Measurements from ENCODE around the gene SLC12A1.

SLC12A1 gene

DNA sequence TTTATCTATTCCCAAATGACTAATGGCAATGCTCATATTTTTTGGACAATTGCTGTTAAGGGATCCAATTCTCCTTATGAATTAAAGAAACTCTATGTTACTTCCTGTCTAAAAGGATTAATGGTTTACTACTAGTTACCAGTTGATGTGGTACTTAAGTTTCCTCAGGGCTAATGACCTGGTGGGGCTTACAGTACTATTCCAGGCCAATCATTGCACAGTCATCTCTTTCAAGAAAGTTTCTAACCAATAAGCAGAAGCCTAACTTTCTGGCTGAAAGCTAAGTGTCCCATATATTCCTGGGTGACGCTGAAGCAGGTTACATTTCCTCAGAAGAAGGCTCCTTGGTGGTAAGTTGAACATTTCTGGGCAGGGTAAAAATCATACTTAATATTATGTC, at the start of gene SLC12A1:
Gene SLC12A1 (plus strand): TSS at position 322 of the 400 bp plus-strand sequence. CDS start 1,418 bp downstream, outside the sequence.
- no peak for DNase-seq

DNA sequence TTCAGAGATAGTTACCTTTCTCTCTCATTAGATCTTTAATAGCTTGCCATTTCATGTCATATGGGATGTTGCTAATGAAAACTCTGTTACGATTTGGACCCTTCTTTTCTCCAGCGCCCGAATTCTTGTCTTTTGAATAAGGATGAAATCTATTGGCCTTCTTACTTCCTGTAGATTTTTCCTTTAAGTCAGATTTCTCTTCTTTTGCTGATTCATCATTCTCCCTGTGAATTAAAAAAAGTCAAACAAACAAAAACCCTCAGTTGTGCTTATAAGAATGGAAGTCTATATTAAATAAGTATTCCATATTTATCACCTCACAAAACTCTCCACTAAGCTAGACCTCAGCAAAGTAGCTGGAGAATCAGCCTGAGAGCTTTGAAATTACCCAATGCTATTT, 37.5 kb upstream of the SLC12A1 start:
- no peak for DNase-seq

DNA sequence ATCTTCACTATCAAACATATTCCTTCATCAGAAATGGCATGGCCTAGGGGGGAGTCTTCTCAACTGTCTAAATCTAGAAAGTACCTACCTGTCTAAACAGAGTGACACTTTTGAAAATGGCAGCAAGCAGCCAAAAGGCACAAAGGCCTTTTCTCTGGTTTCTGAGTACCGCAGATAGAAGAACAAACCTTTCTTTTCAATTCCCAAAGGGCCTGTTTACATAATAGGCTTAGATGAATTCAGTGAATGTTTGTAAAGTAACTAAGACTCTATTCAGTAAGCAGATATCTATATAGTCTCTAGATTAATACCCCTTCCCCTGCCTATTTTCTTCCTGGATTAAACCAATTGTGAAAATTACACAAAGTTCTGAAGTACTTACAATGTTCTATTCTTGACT, 35.1 kb upstream of the SLC12A1 start:
- no peak for DNase-seq

DNA sequence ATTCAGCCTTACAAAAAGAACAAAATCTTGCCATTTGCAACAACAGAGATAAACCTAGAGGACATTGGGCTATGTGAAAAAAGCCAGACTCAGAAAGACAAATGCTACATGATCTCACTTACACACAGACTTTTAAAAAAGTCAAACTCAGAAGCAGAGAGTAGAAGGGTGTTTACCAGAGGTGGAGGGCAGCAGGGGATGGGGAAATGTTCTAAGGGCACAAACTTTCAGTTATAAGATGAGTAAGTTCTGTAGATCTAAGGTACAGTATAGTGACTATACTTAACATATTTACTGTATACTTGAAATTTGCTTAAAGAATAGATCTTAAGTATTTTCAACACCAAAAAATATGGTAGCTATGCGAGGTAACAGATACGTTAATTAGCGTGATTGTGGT, 31.0 kb upstream of the SLC12A1 start:
- DNase-seq = no peak

DNA sequence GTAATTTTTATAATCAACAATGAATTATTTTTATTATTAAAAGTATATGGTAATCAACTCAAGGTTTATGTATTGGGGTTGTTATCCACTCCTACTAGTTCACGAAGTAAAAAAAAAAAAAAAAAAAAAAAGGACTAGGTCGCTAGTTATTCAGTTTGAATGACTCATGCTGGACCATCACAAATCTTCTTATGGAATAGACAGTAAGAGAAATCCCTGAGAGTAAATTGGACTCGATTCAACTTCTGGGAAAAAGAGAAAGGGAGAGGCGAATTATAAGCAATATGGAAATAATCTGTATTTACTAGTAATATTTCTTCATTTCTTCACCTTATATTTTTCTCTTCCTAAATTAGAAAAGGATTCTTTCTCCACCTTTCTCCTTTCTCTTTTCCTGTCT, 30.0 kb upstream of the SLC12A1 start:
- DNase-seq = no peak

DNA sequence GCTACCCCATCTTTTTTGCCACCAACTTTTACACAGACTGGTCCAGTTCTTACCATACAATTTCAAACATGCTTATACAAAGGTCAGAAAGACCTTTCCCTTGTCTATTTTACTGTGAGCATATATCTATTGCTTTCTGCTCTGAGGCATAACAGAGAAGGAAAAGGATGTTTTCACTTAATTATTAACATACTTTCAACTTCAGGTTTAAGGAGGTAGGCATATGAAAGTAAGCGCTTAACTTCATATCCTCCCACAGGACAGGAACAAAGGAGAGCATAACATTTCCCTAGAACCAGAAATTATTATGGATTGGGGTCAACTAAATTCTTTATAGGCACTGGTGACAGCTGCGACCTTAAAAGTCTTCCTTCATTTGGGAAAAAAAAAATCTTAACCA, 29.1 kb upstream of the SLC12A1 start:
- DNase-seq = no peak

DNA sequence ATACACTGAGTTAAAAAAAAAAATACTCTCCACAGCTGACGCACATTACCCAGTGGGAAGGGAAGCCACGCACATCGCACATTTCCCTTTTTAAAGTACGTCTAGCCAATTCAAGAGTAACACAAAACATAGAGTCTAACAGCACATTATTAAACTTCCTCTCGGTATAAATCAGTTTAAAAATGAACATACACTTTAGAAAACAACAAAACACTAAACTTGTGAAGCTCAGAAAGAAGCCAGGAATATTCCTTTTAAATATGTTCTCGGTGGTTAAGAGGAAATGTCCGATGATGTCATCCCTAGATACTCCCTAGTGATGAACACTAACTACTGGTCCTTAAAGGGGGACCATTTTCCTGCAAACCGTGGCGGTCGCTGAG, 28.7 kb upstream of the SLC12A1 start:
- DNase-seq = peak; percentile 1 to 48

DNA sequence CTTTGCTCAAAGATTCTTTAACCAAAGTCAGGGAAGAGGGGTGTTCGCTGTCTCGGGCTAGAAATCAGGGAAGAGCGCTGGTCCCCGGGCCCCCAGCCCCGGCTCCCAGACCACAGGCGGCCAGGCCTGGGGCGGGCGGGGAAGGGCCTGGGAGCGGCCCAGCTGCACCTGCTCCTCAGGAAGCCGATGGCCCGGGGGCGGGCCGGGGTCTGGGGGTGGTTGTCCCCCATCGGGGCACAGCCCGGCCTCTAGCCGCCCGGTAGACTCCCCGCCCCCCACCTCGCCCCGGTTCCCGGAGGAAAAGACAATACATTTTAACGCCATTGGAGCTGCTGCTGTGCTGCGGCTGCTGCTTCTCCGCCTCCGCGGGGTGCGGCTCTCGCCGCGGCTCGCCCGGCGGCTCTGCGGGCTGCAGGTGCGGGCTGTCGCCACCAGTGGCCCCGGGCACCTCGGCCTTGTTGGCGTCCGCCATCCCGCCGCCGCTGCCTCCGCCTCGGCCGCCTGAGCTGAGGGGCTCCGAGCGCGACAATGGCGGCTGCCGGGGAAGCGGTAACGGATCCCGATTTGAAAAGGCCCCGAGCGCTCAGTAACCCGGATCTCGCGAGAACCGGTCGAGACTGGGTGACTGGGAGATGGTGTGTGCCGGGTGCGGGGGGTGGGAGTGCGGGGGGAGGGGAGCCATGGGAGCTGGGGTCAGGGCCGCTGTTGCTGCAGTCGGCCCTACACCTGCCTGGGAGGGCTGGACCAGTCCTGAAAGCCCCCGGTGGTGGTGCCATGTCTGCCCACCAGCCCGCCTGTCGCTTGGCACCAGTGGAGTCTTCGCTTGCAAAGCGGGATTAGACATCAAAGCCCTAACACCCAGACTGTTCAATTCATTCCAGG, 28.1 kb upstream of the SLC12A1 start, which contains the start of gene MYEF2:
Gene MYEF2 (minus strand): TSS at position 530 of the 882 bp plus-strand sequence. CDS start 58 bp downstream, at position 472.
- DNase-seq = peak; percentile 68 to 79

DNA sequence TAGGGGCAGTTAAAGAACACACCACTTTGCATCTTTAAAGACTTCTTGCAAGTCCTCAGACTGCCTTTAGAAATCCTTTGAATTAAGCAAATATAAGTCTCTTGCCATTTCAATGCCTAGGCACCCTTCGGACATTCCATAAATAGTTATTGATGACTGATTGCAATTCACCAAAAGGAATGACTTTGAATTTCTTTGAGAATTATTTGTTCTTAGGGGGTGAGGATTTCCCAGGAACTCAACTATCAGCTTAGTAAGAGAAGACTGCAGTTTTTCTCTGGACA, 27.5 kb upstream of the SLC12A1 start:
- DNase-seq = no peak

DNA sequence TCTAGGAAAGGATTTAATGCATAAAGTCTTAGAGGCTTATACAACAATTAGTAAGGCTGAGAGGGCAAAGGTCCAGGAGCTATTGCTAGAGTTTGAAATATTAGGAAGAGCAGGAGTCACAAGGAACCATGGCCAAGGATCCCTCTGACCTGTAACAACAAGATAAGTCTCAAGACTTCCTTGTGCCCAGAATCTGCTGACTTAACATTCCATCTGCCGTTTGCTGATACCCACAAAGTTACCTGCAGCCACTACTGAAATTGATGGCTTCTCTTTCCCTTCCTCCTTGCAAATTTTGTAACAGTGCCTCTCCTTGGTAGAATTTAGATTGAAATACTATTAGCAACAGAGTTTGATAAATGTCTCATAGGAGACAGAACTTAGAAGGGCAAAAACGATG, 23.4 kb upstream of the SLC12A1 start:
- no peak for DNase-seq

DNA sequence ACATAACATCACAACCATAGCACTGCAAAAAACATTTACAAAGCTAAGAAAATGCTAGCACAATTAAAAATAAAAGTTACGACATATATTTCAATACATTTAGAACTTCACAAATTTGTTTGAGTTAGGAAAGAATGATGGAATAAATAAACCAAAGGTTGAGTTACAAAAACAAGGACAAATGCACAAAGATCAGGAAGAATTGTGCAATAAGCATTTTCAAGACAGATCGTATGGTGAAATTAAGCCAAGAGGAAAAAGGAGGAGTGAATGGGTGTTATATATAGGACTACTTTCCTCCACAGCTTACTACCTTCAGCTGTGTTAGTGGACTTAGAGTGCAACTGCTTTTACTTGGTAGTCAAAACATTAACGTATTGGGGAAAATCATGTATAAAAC, 20.6 kb upstream of the SLC12A1 start:
- DNase-seq = no peak

DNA sequence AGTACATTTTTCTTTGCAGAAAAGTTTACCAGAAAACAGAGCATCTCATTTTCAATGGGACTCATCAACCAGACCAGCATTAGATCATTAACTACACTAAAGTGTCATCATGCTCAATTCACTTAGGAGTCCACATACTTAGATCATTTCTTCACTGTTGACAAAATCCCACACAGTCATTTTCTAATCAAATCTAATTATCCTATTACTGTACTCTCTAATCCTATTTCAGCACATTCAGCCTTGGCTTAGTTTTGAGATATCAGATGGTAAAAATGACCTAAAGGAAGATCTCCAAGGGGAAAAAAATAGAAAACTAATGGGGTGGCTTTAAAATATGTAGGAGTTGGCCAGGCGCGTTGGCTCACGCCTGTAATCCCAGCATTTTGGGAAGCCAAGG, 19.8 kb upstream of the SLC12A1 start:
- DNase-seq = no peak

DNA sequence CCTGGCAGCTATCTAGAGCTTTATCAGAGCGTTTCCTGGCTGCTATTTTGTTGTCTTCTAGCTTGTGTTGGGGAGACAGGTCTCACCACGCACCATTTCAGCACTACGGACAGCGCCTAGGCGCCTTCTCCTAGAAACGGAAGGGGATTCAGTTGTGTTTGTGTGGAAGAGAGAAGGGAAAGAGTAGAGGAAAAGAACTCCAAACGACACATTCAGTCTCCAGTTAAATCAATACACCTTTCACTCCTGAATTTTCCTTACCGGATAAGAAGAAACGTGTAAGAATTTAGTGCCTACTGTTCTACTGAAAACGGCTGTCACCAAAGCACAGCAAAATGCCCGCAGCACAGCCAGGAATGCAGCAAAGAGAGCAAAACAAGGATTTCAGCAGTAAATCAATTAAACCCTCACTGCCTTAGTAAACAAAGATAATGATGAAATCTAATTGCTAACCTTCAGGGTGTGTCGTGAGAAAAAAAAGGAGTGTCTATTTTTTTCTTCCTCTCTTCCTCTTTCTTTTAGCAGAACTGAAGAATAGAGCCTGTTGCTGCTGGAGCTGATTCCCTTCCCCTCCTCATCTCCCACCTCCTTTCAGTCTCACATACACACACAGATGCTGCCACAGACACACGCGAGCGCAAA, 15.0 kb upstream of the SLC12A1 start:
- DNase-seq = peak; percentile 1 to 26

DNA sequence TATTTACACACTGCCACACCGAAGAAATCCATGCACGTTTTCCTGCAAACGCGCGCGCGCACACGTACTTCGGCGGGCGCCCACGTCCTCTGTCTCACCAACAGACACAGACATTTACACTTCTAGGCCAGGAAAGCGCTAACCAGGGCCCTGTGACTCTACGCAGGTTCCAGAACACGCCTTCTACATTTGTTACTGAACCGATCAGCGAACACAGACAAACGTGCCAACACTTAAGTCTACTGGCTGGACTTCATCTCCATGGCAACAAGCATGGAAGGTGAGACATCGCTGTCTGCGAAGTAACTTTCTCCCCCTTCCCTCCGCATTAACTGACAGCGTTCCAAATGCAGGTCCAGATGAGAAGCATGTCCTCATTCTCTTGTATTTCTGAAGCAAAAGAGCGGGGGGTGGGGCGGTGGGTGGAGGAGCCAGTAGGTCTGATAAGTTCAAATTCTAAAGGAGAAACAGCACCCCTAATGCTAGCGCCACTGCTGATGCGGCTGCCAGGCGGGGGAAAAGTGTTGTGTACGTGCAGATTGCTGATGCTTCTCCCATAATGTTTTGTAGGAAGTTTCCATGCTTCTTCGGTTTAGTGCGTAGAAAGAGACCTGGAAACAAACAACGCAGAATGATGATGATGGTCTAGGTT, 14.4 kb upstream of the SLC12A1 start, which contains the start of gene CTXN2:
Gene CTXN2 (plus strand): TSS at position 92 of the 652 bp plus-strand sequence. CDS start 9,636 bp downstream, outside the sequence.
- DNase-seq = no peak

DNA sequence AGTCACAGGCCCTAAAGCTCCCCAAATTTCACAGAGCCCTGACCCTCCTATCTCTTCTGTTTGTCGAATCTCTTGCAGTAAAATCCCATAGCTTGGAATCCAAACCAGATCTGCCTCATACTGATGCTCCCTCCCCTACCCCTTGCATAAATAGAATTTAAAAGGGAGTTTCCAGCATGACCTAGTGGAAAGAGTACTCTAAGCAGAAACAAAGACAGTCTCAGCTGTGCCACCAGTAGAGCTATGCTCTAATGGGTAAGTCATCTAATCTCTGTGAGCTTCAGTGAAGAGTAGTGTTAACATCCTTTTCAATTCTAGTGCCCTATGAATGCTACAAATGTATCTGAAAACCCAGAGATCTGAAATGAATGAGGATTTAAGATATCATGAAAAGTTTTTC, 4.0 kb upstream of the SLC12A1 start:
- no peak for DNase-seq

DNA sequence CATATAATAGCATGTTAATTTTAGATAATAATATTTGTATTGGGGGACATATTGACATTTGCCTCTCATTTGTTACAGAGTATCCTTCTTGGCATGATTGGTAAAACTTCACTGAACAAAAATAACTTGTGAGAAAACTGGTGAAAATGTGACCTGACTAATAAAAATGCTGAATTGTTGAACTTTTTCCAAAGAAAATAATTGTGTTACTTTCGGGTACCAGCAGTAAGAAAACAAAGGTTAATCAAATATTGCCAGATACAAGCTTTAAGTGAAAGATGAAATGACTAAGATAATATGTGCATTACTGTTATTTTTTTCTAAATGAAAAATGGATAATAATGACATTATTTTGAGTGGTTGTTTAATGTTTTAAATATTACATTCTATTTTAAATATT, 15.2 kb downstream of the SLC12A1 start:
- no peak for DNase-seq

DNA sequence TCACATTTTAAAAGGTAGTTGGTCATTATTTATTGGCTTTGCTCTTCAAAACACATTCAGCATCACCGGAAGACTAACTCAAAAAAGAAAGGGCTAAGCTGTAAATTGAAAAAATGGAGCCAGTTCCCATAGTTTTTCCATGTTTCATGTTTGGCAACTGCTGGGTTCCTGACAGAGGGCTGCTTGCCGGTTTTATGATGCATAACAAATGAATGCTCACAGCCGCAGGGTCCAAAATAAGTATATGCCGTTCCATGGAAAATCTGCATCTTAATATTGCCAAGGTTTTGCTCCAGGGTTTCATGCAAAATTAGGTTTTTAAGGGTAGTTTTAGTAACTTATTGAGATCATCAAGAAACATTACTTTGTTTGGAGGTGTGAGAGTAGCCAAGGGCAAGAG, 15.8 kb downstream of the SLC12A1 start:
- DNase-seq = no peak

DNA sequence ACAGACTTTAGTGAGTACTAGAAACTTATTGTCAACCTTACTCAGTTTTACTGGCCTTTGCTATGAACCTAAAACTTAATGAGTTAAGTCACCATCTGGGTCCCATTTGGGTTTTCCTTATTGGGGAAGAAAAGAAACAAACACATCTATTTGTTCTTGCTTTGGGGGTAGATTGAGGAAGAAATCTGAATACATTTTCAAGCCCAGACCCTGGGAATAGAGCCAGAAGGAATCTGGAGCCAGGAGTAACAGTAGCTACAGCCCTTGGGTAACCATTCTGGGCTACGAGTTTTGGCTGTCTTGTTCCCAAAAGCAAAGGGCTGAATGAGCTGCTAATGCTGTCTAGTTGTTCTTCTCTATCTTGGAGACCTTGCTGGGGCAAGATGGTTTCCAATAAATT, 16.5 kb downstream of the SLC12A1 start:
- no peak for DNase-seq

DNA sequence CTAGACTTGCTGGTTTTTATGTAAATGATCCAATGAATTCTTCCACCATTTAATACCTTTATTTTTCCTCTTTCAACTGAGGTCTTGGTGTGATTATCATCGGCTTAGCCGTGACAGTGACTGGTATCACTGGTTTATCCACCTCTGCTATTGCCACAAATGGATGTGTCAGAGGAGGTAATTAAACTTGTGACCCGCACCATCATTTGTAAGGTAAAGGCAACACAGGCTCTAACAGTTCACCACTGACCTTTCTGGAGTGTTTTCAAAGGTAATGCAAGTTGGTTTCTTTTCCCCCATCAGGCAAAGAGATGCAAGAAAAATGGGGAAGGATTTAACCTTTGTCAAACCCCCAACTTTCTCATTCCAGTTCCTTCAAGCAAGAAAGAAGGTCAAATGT, 19.7 kb downstream of the SLC12A1 start:
- no peak for DNase-seq

DNA sequence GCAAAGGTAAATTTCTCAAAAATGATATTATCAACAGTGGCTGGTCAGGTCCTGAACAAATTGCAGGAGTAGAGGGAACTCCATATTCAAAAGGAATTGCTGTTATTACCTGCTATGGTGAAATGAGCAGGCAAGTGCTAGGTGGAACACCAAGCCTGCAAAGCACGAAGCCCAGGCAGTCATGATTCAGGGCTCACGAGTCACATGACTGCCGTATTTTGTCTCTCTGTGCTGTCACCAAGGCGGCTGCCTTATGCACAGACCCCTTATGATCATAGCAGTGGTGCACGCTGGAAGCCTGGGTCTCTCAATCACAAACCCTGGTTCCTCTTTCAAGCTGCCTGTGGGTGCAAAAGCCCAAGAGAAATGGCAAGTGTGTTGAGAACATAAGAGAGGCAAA, 24.4 kb downstream of the SLC12A1 start:
- DNase-seq = no peak

DNA sequence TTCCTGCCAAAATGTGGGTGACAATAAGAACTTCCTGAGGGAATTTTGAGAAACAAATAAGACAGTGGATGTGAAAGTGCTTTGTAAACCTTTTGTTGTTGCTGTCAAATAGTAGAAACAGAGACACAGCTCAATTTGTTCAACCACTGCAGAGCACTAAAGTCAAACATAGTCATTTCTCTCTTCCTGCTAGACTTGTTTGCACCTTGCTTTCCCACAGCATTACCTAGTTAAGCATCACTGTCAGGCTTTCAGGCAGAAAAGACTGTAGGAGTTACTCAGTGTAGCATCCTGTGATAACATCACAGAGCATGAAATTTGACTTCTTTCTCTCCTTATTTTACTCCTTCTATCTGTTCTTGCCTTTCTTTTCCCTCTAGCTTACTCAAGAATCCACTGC, 27.1 kb downstream of the SLC12A1 start:
- DNase-seq = no peak

DNA sequence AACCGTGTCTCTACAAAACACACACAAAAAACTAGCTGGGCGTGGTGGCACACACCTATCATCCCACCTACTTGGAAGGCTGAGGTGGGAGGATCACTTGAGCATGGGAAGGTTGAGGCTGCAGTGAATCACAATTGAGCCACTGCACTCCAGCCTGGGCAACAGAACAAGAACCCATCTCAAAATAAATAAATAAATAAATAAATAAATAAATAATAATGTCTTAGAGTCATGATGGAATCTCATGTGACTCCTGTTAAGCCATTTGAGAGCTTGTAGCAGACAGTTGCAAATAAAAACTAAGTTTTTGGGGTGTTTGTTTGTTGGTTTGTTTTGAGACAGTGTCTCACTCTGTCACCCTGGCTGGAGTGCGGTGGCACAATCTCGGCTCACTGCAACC, 33.2 kb downstream of the SLC12A1 start:
- no peak for DNase-seq

DNA sequence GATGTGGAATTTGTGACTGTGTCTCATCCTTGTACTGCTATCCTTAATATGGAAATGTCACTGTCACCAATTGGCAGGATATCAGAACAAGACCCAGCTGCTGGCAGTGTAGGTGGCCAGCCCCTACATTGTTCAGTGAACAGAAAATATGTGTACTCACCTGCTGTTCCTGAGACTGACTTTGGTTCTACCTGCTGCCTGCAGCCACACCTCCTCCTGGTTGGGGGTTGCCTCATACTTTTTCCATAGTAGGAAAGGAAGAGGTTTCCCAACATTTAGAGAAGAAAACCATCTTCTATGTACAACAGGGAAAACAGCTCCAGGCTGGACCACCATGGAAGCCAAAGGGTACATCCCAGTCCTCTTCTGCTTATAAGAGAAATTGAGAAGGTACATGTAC, 35.9 kb downstream of the SLC12A1 start:
- no peak for DNase-seq

DNA sequence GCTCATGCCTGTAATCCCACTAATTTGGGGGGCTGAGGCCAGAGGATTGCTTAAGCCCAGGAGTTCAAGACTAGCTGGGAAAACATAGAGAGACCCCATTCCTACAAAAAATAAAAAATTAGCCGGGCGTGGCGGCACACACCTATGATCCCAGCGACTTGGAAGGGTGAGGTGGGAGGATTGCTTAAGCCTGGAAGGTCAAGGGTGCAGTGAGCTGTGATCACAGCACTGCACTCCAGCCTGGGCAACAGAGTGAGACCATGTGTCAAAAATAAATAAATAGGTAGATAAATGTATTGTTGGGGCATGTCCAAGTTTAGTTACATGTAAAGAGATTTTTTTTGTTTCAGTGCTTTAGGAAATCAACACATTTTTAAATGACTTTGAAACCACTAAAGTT, 36.4 kb downstream of the SLC12A1 start:
- no peak for DNase-seq

All from CD4-positive, alpha-beta T cell treated with Interferon alpha-2 for 1 hour (primary cell).